ENCODE measurements around the gene IL17RB. TPM values are rescaled to one million over a fixed set of nuclear protein-coding genes. Genes with fewer than 3 reads are reported as not detected.

IL17RB gene
- total RNA-seq, 1 donor: under 0.01 TPM

GRCh38 chr3:53900666-53901331 lies 54.4 kb downstream of the IL17RB start:
- DNase-seq (ENCODE audit: low read depth in 2 of 3, low spot score in 2 of 3): no peak

GRCh38 chr3:53902067-53902466 lies 55.7 kb downstream of the IL17RB start:
- no peak for DNase-seq (ENCODE audit: low read depth in 2 of 3, low spot score in 2 of 3)

- no peak for DNase-seq (ENCODE audit: low read depth in 2 of 3, low spot score in 2 of 3)
Measured at GRCh38 chr3:53902711-53903110, 56.3 kb downstream of the IL17RB start.

- DNase-seq (ENCODE audit: low read depth in 2 of 3, low spot score in 2 of 3): no peak
Measured at GRCh38 chr3:53913401-53913800, 67.0 kb downstream of the IL17RB start.

Small RNA genes lying within 50 kb of the gene (small RNA-seq; reads per million reads assigned to genes)
- gene AC012467.1: not detected

Other genes starting within 250 kb of the IL17RB start
- gene CHDH, start 149 bp upstream of the IL17RB start, total RNA-seq: under 0.01 TPM
- 21.0 TPM for gene ACTR8, start 35.6 kb downstream of the IL17RB start, total RNA-seq
- gene SELENOK, start 45.3 kb downstream of the IL17RB start, total RNA-seq: 18.9 TPM

Data from hematopoietic multipotent progenitor cell (in vitro differentiated cells).